ENCODE measurements around the gene CHRM3.

DNA sequence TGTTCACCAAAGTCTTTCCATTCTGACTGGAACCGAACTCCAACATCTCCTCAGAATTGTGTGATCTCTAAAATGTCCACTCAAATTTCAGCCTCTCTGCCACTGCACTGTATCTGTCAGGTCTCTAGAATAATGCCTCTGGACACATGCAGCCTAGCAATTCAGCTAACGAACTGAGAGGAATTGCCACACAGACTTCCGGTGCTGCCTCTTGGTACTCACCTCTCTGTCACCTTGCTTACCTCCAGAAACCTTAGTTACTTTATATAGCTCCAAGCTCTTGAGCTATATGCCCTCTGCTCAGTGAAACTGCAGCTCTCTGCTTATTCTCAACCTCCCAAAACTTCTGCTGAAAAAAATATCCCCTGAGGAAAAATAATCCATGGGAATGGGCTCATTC is 2.7 kb upstream of the CHRM3 start:
- TF ChIP-seq, protein P1, sequence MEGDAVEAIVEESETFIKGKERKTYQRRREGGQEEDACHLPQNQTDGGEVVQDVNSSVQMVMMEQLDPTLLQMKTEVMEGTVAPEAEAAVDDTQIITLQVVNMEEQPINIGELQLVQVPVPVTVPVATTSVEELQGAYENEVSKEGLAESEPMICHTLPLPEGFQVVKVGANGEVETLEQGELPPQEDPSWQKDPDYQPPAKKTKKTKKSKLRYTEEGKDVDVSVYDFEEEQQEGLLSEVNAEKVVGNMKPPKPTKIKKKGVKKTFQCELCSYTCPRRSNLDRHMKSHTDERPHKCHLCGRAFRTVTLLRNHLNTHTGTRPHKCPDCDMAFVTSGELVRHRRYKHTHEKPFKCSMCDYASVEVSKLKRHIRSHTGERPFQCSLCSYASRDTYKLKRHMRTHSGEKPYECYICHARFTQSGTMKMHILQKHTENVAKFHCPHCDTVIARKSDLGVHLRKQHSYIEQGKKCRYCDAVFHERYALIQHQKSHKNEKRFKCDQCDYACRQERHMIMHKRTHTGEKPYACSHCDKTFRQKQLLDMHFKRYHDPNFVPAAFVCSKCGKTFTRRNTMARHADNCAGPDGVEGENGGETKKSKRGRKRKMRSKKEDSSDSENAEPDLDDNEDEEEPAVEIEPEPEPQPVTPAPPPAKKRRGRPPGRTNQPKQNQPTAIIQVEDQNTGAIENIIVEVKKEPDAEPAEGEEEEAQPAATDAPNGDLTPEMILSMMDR (IDR thresholded peaks at IDR 0.05): no peak
- no peak for TF ChIP-seq POLR2AphosphoS5 (IDR thresholded peaks at IDR 0.05; ENCODE audit: insufficient read depth in 1 of 2, low read depth in 1 of 2)
- no peak for TF ChIP-seq POLR2A (IDR thresholded peaks at IDR 0.05)
